Spleen (tissue), 11 donors: ENCODE measurements around the gene SLC12A5. TPM values are rescaled to one million over a fixed set of nuclear protein-coding genes. Genes with fewer than 3 reads are reported as not detected.
A peak's percentile ranks its signal among the peaks of the same experiment; 100 is the strongest.
"Not testable (repeated sequence)": the region's sequence is repeated elsewhere in the genome, so short reads cannot be mapped to it uniquely, and the experiment has no call there.

ENCODE experiments used
- DNase-seq: peaks from one replicate; pipeline ENCODE4 v3.0.0-alpha.2; 2020
- H3K27ac ChIP-seq, 8 donors: fragments of 200-600 bp; sonication (generic) in 7 of 8; 1 replicate in 4 of 8; 2 replicates in 4 of 8; pipeline versions ENCODE4 v1.5.0 to v1.8.0; 2016 to 2021; ENCODE audit warnings: inconsistent platforms in 4 of 8, mild to moderate bottlenecking in 4 of 8, moderate library complexity in 1 of 8
- H3K27me3 ChIP-seq, 7 donors: fragments of 200-600 bp; sonication (generic) in 6 of 7; replicated peaks in 1 of 7; 1 replicate in 4 of 7; 2 replicates in 3 of 7; pipeline versions ENCODE4 v1.5.0 to v1.8.0; 2016 to 2021; ENCODE audit warnings: inconsistent platforms in 3 of 7, mild to moderate bottlenecking in 1 of 7
- H3K36me3 ChIP-seq, 6 donors: fragments of 200-600 bp; sonication (generic) in 5 of 6; 1 replicate in 4 of 6; 2 replicates in 2 of 6; pipeline versions ENCODE4 v1.5.0 to v1.8.0; 2016 to 2021; ENCODE audit warnings: inconsistent platforms in 2 of 6
- H3K4me1 ChIP-seq, 6 donors: fragments of 200-600 bp; sonication (generic) in 5 of 6; 1 replicate in 3 of 6; 2 replicates in 3 of 6; pipeline versions ENCODE4 v1.5.0 to v1.8.0; 2016 to 2021; ENCODE audit warnings: inconsistent platforms in 3 of 6
- H3K4me3 ChIP-seq, 8 donors: fragments of 200-600 bp; sonication (generic) in 7 of 8; 1 replicate in 4 of 8; 2 replicates in 4 of 8; pipeline versions ENCODE4 v1.5.0 to v1.8.0; 2016 to 2021; ENCODE audit warnings: inconsistent platforms in 4 of 8, mild to moderate bottlenecking in 4 of 8, moderate library complexity in 2 of 8
- H3K9me3 ChIP-seq, 8 donors: fragments of 200-600 bp; sonication (generic) in 7 of 8; 1 replicate in 4 of 8; 2 replicates in 4 of 8; pipeline versions ENCODE4 v1.5.0 to v1.8.0; 2016 to 2021; ENCODE audit warnings: inconsistent platforms in 4 of 8
- CTCF ChIP-seq, 11 experiments: fragments of 200-600 bp in 7 of 11; fragments of 450-650 bp in 4 of 11; sonication (generic) in 4 of 11; IDR thresholded peaks in 8 of 11; conservative IDR thresholded peaks in 3 of 11; 1 replicate in 7 of 11; 2 replicates in 4 of 11; pipeline versions ENCODE4 v1.4.0 to v1.8.0; 2016 to 2021; ENCODE audit warnings: antibody characterized with exemption in 11 of 11, inconsistent platforms in 4 of 11, mild to moderate bottlenecking in 1 of 11
- POLR2A ChIP-seq, 3 donors: fragments of 450-650 bp; IDR thresholded peaks; one replicate each; pipeline ENCODE4 v1.5.1; 2017; ENCODE audit warnings: antibody characterized with exemption in 3 of 3, mild to moderate bottlenecking in 1 of 3
- POLR2AphosphoS5 ChIP-seq, 3 donors: sonication (generic); formaldehyde crosslinking; IDR thresholded peaks; one replicate each; pipeline ENCODE4 v1.5.1; 2017; ENCODE audit warnings: antibody characterized with exemption in 3 of 3
- whole genome bisulfite sequencing, 5 donors: extraction: QIAGEN DNeasy Blood & Tissue Kit in 3 of 5; methylation state at CpG; one replicate each; pipeline versions ENCODE4 v1.1.5 to v1.1.7; 2013 to 2018; 5-methylcytosine and 5-hydroxymethylcytosine counted together
- intact Hi-C: fragments of 100-400 bp; cut with DNase I; formaldehyde crosslinking; loops from one replicate; pipeline ENCODE4 v1.15.0; 2023; ENCODE audit warnings: low total_unique reads
- polyA plus RNA-seq, 3 donors: library from polyadenylated mRNA; stranded (reverse); fragments of 200-250 nt; gene quantifications; one replicate each; pipeline ENCODE4 v1.2.1, GENCODE V29; 2013
- total RNA-seq, 7 donors: library from RNA; depleted of rRNA in 3 of 7; stranded (reverse); fragments of >200 nt in 3 of 7; fragmentation: NEBNext Ultra II Directional in 4 of 7; extraction: Animal tissue kit (Norgen Biotek cat#: 25700) in 4 of 7; gene quantifications; one replicate each; pipeline versions ENCODE4 v1.1.0 to v1.2.1, GENCODE V29; 2016 to 2021
- donor health status: healthy with polysubstance abuse.
- donor health status: DM: no; HTN: no; CAD: no; lungs with moderate emphysema.
- donor health status: DM: no; HTN: no; CAD: no.
- donor health status: Bipolar disorder and iron deficiency.
- donor health status: healthy.
- donor health status: DM: no; HTN: no; CAD: no.
- donor health status: DM: yes; HTN: yes; CAD: no.

The SLC12A5 gene
- total and polyA plus RNA-seq, 10 donors = 0.20 to 8.7 (median 2.7) TPM

- H3K36me3 ChIP-seq = no peaks in the 10 kb centered on the region
- no peak overlapping the region for H3K4me3 ChIP-seq
- H3K9me3 ChIP-seq = no peaks in the 10 kb centered on the region
- DNase-seq = no peak
- no peak overlapping the region for H3K27ac ChIP-seq
- peaks cover 4 to 15% (median 13%) of the 10 kb centered on the region in 6 donors for H3K4me1 ChIP-seq
- no peak for TF ChIP-seq CTCF (IDR thresholded peaks at IDR 0.05 in 8 of 11, conservative IDR thresholded peaks at IDR 0.05 in 3 of 11)
- intact Hi-C loops = no loop called here
- WGBS, 5 donors = 67 to 88% (median 76%) methylated on average over 2 of the region's 2 CpGs
- peaks cover 0 to 9% (median 0%) of the 10 kb centered on the region in 7 donors for H3K27me3 ChIP-seq
Observed at GRCh38 chr20:46093531-46093930, 64.5 kb downstream of the SLC12A5 start.

- WGBS, 5 donors = 26 to 50% (median 34%) methylated on average over 18 to 48 of the region's 48 CpGs
- no peaks in the 10 kb centered on the region for H3K36me3 ChIP-seq
- H3K27ac ChIP-seq = no peak overlapping the region
- H3K27me3 ChIP-seq = peaks cover 0 to 60% (median 12%) of the 10 kb centered on the region in 7 donors
- H3K4me3 ChIP-seq = peak overlapping the region in 4 of 8 donors; percentile 4 to 57 (median 20)
- intact Hi-C loops = no loop called here
- TF ChIP-seq CTCF (IDR thresholded peaks at IDR 0.05 in 8 of 11, conservative IDR thresholded peaks at IDR 0.05 in 3 of 11) = peak in 7 of 11 experiments; percentile 22 to 57 (median 41)
- no peak for TF ChIP-seq POLR2A (IDR thresholded peaks at IDR 0.05)
- peak; percentile 48 to 67 (median 59) for TF ChIP-seq POLR2AphosphoS5 (IDR thresholded peaks at IDR 0.05)
- DNase-seq = peak; percentile 91
- no peaks in the 10 kb centered on the region for H3K9me3 ChIP-seq
- H3K4me1 ChIP-seq = peaks cover 0 to 12% (median 6%) of the 10 kb centered on the region in 6 donors
Observed at GRCh38 chr20:46099491-46100287, 70.7 kb downstream of the SLC12A5 start.

- DNase-seq, H3K4me3 ChIP-seq, H3K9me3 ChIP-seq, intact Hi-C loops, H3K27ac ChIP-seq, H3K36me3 ChIP-seq: not testable (repeated sequence)
- Histone ChIP-seq H3K4me1 (peaks cover 0 to 12% (median 6%) of the 10 kb centered on the region in 6 donors), H3K27me3 (peaks cover 0 to 60% (median 12%) of the 10 kb centered on the region in 7 donors)
- 85 to 90% (median 90%) methylated on average over 7 of the region's 7 CpGs for WGBS, 5 donors
Observed at GRCh38 chr20:46100444-46100843, 71.4 kb downstream of the SLC12A5 start.

GRCh38 chr20:46100988-46101387 lies 72.0 kb downstream of the SLC12A5 start:
- H3K27ac ChIP-seq = no peak overlapping the region
- H3K4me1 ChIP-seq = peaks cover 0 to 12% (median 6%) of the 10 kb centered on the region in 6 donors
- H3K9me3 ChIP-seq = no peaks in the 10 kb centered on the region
- intact Hi-C loops = no loop called here
- 83 to 90% (median 87%) methylated on average over 5 of the region's 5 CpGs for whole genome bisulfite sequencing, 5 donors
- H3K27me3 ChIP-seq = peaks cover 0 to 60% (median 12%) of the 10 kb centered on the region in 7 donors
- DNase-seq = no peak
- H3K36me3 ChIP-seq = no peaks in the 10 kb centered on the region
- no peak overlapping the region for H3K4me3 ChIP-seq
- TF ChIP-seq CTCF (IDR thresholded peaks at IDR 0.05 in 8 of 11, conservative IDR thresholded peaks at IDR 0.05 in 3 of 11) = no peak
- TF ChIP-seq POLR2A (IDR thresholded peaks at IDR 0.05) = no peak
- TF ChIP-seq POLR2AphosphoS5 (IDR thresholded peaks at IDR 0.05) = no peak
